Pancreas (tissue), 10 donors: Measurements from ENCODE around the gene BICD2. TPM values are rescaled to one million over a fixed set of nuclear protein-coding genes. Genes with fewer than 3 reads are reported as not detected.

Experiments
- ATAC-seq, 4 donors: fragments of 200-7000 bp; cut with Tn5 transposase; one replicate each; pipeline versions ENCODE4 v1.8.0 to v1.9.1; 2020; ENCODE audit warnings: mild to moderate bottlenecking in 4 of 4, moderate library complexity in 4 of 4
- DNase-seq, 6 donors: peaks; one replicate each; pipeline ENCODE4 v3.0.0-alpha.2; 2020
- FAIRE-seq: peaks from 2 replicates; lab custom pipeline; 2012; peaks lifted over from hg19 to GRCh38; lab: Jason Lieb, UNC
- H3K27ac ChIP-seq, 4 donors: fragments of 200-600 bp; sonication (generic); 1 replicate in 3 of 4; 2 replicates in 1 of 4; pipeline versions ENCODE4 v1.5.0 to v1.8.0; 2020
- H3K27me3 ChIP-seq, 4 donors: fragments of 200-600 bp; one replicate each; pipeline ENCODE4 v1.8.0; 2021
- H3K36me3 ChIP-seq, 3 donors: fragments of 200-600 bp; sonication (generic) in 1 of 3; one replicate each; pipeline versions ENCODE4 v1.5.0 to v1.8.0; 2020 to 2021
- H3K4me1 ChIP-seq, 3 donors: fragments of 200-600 bp; one replicate each; pipeline ENCODE4 v1.8.0; 2021
- H3K4me3 ChIP-seq, 4 donors: fragments of 200-600 bp; sonication (generic) in 2 of 4; one replicate each; pipeline versions ENCODE4 v1.5.0 to v1.8.0; 2020 to 2021
- H3K9me3 ChIP-seq, 4 donors: fragments of 200-600 bp; one replicate each; pipeline ENCODE4 v1.8.0; 2021
- WGBS, 2 donors: extraction: QIAGEN DNeasy Blood & Tissue Kit; methylation state at CpG; one replicate each; pipeline ENCODE4 v1.1.7; 2013; 5-methylcytosine and 5-hydroxymethylcytosine counted together
- intact Hi-C, 3 donors: fragments of 100-400 bp; cut with DNase I; formaldehyde crosslinking; loops; one replicate each; pipeline versions ENCODE4 v1.11.1 to v1.14.2; 2022
- polyA plus RNA-seq, 2 donors: library from polyadenylated mRNA; stranded (reverse); fragments of 200-250 nt; gene quantifications; one replicate each; pipeline ENCODE4 v1.2.3, GENCODE V29; 2013
- total RNA-seq, 6 donors: library from RNA; stranded (reverse); fragmentation: NEBNext Ultra II Directional in 4 of 6; extraction: Animal tissue kit (Norgen Biotek cat#: 25700) in 4 of 6; gene quantifications; one replicate each; pipeline versions ENCODE4 v1.2.1 to v1.2.4, GENCODE V29; 2021 to 2023
- TF ChIP-seq, protein P1 (sequence below), 4 donors: fragments of 200-600 bp; sonication (generic) in 3 of 4; IDR thresholded peaks; one replicate each; pipeline versions ENCODE4 v1.5.0 to v1.8.0; 2021; ENCODE audit warnings: antibody characterized with exemption in 4 of 4
- donor health status: healthy with polysubstance abuse.
- donor health status: DM: no; HTN: no; CAD: no; lungs with moderate emphysema.
- donor health status: DM: no; HTN: no; CAD: no.
- donor health status: control.
- donor health status: control.
- donor health status: Bipolar disorder and iron deficiency.
- donor health status: DM: yes; HTN: yes; CAD: no.
- donor health status: DM: no; HTN: no; CAD: no.
- donor health status: DM: no; HTN: no; CAD: no.
- donor health status: DM: yes; HTN: yes; CAD: no.

Gene BICD2
- total and polyA plus RNA-seq, 8 donors: 4.9 to 13.2 (median 6.2) TPM

DNA sequence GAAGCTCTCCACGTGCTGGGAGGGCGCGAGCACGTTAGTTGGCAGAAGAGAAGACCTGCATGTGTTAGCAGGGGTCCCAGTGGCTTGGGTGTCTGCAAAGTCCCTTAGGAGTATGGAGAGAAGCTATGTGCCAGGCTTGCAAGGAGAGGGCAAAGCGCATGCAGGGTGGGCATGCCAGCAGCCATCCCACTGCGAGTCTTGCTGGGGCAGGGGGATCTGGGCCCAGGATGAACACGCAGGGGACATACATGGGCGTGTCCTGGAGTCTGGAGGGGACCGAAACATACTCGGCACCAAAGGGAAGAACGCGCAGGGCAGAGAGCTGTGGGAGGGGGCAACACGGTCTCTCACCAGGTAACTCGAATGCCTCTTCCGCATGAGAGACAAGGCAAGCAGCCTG, 51.1 kb downstream of the BICD2 start:
- TF ChIP-seq, protein P1, sequence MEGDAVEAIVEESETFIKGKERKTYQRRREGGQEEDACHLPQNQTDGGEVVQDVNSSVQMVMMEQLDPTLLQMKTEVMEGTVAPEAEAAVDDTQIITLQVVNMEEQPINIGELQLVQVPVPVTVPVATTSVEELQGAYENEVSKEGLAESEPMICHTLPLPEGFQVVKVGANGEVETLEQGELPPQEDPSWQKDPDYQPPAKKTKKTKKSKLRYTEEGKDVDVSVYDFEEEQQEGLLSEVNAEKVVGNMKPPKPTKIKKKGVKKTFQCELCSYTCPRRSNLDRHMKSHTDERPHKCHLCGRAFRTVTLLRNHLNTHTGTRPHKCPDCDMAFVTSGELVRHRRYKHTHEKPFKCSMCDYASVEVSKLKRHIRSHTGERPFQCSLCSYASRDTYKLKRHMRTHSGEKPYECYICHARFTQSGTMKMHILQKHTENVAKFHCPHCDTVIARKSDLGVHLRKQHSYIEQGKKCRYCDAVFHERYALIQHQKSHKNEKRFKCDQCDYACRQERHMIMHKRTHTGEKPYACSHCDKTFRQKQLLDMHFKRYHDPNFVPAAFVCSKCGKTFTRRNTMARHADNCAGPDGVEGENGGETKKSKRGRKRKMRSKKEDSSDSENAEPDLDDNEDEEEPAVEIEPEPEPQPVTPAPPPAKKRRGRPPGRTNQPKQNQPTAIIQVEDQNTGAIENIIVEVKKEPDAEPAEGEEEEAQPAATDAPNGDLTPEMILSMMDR (IDR thresholded peaks at IDR 0.05): no peak
- WGBS, 2 donors: 92 to 95% methylated on average over 15 of the region's 15 CpGs
- ATAC-seq: no peak

DNA sequence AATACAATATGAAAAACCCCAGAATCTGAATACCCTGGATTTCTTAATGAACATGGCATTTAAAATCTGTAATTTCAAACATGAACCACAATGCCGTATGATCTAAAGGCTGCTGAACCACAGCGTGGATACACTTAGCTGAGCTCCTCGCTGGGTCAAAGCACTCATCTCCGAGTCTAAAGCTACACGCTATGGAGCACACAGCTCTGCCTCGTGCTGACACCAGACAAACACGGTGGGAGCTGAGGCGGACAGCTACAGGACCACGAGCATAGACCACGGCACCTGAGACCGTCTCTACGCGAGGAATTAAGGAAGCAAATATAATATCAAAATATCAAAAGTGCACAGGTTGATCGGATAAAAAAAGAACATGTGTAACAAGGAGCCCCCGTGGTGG, 51.9 kb downstream of the BICD2 start:
- Histone ChIP-seq H3K4me3 (no peak overlapping the region), H3K27ac (no peak overlapping the region), H3K4me1 (no peaks in the 10 kb centered on the region), H3K9me3 (no peaks in the 10 kb centered on the region), H3K27me3 (no peaks in the 10 kb centered on the region), H3K36me3 (peaks cover 0 to 45% (median 28%) of the 10 kb centered on the region in 3 donors)
- DNase-seq (no peak), ATAC-seq (no peak), FAIRE-seq (no peak)
- TF ChIP-seq, protein P1 (IDR thresholded peaks at IDR 0.05): no peak
- intact Hi-C loops: no loop called here
- WGBS, 2 donors: 93 to 95% methylated on average over 15 of the region's 15 CpGs

More for the DNA sequence above, 51.1 kb downstream of the BICD2 start:
- intact Hi-C loops: no loop called here
- H3K36me3 ChIP-seq: peaks cover 4 to 51% (median 34%) of the 10 kb centered on the region in 3 donors
- DNase-seq (peak in 1 of 6 donors; percentile 42), FAIRE-seq (no peak)
- H3K9me3 ChIP-seq: no peaks in the 10 kb centered on the region
- H3K27me3 ChIP-seq: no peaks in the 10 kb centered on the region
- H3K4me1 ChIP-seq: no peaks in the 10 kb centered on the region
- no peak overlapping the region for H3K4me3 ChIP-seq
- H3K27ac ChIP-seq: no peak overlapping the region

- no peak for FAIRE-seq
- intact Hi-C loops: no loop called here
- Histone ChIP-seq H3K36me3 (peaks cover 0 to 36% (median 20%) of the 10 kb centered on the region in 3 donors), H3K27me3 (no peaks in the 10 kb centered on the region), H3K4me3 (no peak overlapping the region), H3K4me1 (no peaks in the 10 kb centered on the region), H3K9me3 (no peaks in the 10 kb centered on the region), H3K27ac (no peak overlapping the region)
- TF ChIP-seq, protein P1 (IDR thresholded peaks at IDR 0.05): no peak
- WGBS, 2 donors: 80 to 88% methylated on average over 6 of the region's 6 CpGs
- no peak for DNase-seq
- no peak for ATAC-seq
Observed at GRCh38 chr9:92711844-92712243, 52.8 kb downstream of the BICD2 start.

DNA sequence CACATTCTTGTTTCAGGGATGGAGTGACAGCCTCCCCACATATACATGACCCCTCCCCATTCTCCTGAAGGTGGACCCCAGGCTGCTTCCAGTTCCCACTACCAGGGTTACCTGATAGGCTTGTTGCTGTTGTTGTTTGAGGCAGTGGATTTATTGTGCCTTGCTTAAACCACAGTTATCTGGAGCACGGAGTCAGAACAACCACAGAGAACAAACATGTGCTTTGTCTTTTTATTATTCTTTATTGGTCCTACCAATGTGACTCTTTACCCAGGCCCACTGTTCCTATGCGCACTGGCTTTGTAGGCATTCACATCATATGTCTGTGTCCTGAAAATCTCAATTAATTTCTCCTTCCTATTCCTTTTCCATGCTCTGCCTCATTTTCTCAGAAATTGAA, 53.5 kb downstream of the BICD2 start:
- WGBS, 2 donors: 69 to 85% methylated on average over 2 of the region's 2 CpGs
- intact Hi-C loops: no loop called here
- no peak overlapping the region for H3K27ac ChIP-seq
- ATAC-seq (no peak), FAIRE-seq (no peak), DNase-seq (no peak)
- H3K4me3 ChIP-seq: no peak overlapping the region
- peaks cover 0 to 34% (median 20%) of the 10 kb centered on the region in 3 donors for H3K36me3 ChIP-seq
- H3K27me3 ChIP-seq: no peaks in the 10 kb centered on the region
- no peaks in the 10 kb centered on the region for H3K9me3 ChIP-seq
- TF ChIP-seq, protein P1 (IDR thresholded peaks at IDR 0.05): no peak
- H3K4me1 ChIP-seq: no peaks in the 10 kb centered on the region

DNA sequence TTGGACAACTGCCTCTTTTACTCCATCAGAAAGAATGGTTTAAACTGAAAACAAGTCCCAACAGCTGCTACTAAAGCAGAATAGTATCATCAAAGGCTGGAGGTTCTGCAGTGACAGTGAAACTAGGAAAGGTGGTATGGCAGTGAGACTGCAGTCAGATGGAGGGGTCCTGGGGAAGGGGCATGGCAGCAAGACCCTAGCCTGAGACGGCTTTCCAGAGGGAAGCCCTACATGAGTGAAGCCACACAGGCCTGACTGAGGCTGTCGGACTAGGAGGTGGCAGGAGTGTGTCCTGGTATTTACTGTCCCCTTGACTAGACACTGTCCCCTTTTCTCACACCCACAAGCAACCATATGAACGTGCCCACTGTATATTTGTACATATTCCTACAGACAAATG, 54.3 kb downstream of the BICD2 start:
- Histone ChIP-seq H3K27me3 (no peaks in the 10 kb centered on the region), H3K4me3 (no peak overlapping the region), H3K9me3 (no peaks in the 10 kb centered on the region), H3K4me1 (no peaks in the 10 kb centered on the region), H3K27ac (no peak overlapping the region), H3K36me3 (peaks cover 0 to 26% (median 20%) of the 10 kb centered on the region in 3 donors)
- TF ChIP-seq, protein P1 (IDR thresholded peaks at IDR 0.05): no peak
- FAIRE-seq (no peak), ATAC-seq (no peak), DNase-seq (no peak)
- intact Hi-C loops: no loop called here
- WGBS, 2 donors: 74 to 87% methylated on average over 3 of the region's 3 CpGs
